ENCODE data around the gene ZNF579.

- TF ChIP-seq POLR2A (IDR thresholded peaks at IDR 0.05; ENCODE audit: low read depth, low read length) (no peak), POLR2AphosphoS5 (IDR thresholded peaks at IDR 0.05; ENCODE audit: low read depth, low read length) (no peak)
Measured at GRCh38 chr19:55611300-55611982, 30.8 kb upstream of the ZNF579 start.
